Muscle of arm (tissue), 12 donors: ENCODE results near the gene SKI. TPM values are rescaled to one million over a fixed set of nuclear protein-coding genes. Genes with fewer than 3 reads are reported as not detected.

Experiments
- DNase-seq: peaks from one replicate; pipeline ENCODE4 v3.0.0-alpha.2; 2013
- polyA plus RNA-seq, 12 donors: library from polyadenylated mRNA; unstranded; fragments of 120-200 nt; gene quantifications; one replicate each; pipeline ENCODE4 v1.2.1, GENCODE V29; 2013; ENCODE audit not compliant: insufficient read length in 12 of 12

The SKI gene
- polyA plus RNA-seq, 12 donors, result 44.3 to 88.0 (median 55.0) TPM; not detected in 1

GRCh38 chr1:2192031-2192995 is 35.8 kb upstream of the SKI start:
- peak; percentile 75 for DNase-seq

- DNase-seq, result no peak
Measured at GRCh38 chr1:2193514-2194281, 34.4 kb upstream of the SKI start.

GRCh38 chr1:2194319-2194897 is 33.7 kb upstream of the SKI start, which contains the start of gene FAAP20:
TSS of gene FAAP20 (minus strand) at chr1:2194772. CDS start at chr1:2194749, 23 bp downstream.
- DNase-seq, result no peak

- peak; percentile 91 for DNase-seq
Measured at GRCh38 chr1:2194898-2195673, 33.0 kb upstream of the SKI start.

GRCh38 chr1:2195785-2196184 is 32.3 kb upstream of the SKI start:
- DNase-seq, result no peak

GRCh38 chr1:2196901-2197638 is 31.0 kb upstream of the SKI start:
- DNase-seq, result no peak

- DNase-seq, result no peak
Measured at GRCh38 chr1:2197707-2198165, 30.4 kb upstream of the SKI start.

- no peak for DNase-seq
Measured at GRCh38 chr1:2198571-2198970, 29.5 kb upstream of the SKI start.

- peak; percentile 85 for DNase-seq
Measured at GRCh38 chr1:2199042-2199810, 28.9 kb upstream of the SKI start.

GRCh38 chr1:2200308-2200943 is 27.7 kb upstream of the SKI start:
- no peak for DNase-seq

- no peak for DNase-seq
Measured at GRCh38 chr1:2201062-2201461, 27.1 kb upstream of the SKI start.

- no peak for DNase-seq
Measured at GRCh38 chr1:2202008-2202575, 26.0 kb upstream of the SKI start.

GRCh38 chr1:2202843-2203601 is 25.1 kb upstream of the SKI start:
- no peak for DNase-seq

GRCh38 chr1:2203671-2204414 is 24.3 kb upstream of the SKI start:
- DNase-seq, result no peak

- peak; percentile 82 for DNase-seq
Measured at GRCh38 chr1:2204415-2205190, 23.5 kb upstream of the SKI start.

GRCh38 chr1:2205191-2205952 is 22.7 kb upstream of the SKI start:
- peak; percentile 89 for DNase-seq
